IPS-15b (cell line): ENCODE measurements around the gene SHC2.
A peak's percentile ranks its signal among the peaks of the same experiment; 100 is the strongest.
"Not testable (repeated sequence)": the region's sequence is repeated elsewhere in the genome, so short reads cannot be mapped to it uniquely, and the experiment has no call there.

Experiments
- H3K27me3 ChIP-seq: one replicate; pipeline ENCODE4 v1.6.1; 2013; ENCODE audit warnings: low read length; ENCODE audit not compliant: control insufficient read depth, insufficient read depth
- H3K36me3 ChIP-seq: one replicate; pipeline ENCODE4 v1.6.1; 2013; ENCODE audit warnings: low read length; ENCODE audit not compliant: control insufficient read depth, insufficient read depth
- H3K4me1 ChIP-seq: one replicate; pipeline ENCODE4 v1.6.1; 2013; ENCODE audit warnings: mild to moderate bottlenecking, low read length; ENCODE audit not compliant: control insufficient read depth, insufficient read depth
- H3K4me3 ChIP-seq: one replicate; pipeline ENCODE4 v1.5.1; 2013; ENCODE audit warnings: low read depth, low read length
- H3K9ac ChIP-seq: one replicate; pipeline ENCODE4 v1.6.1; 2013; ENCODE audit warnings: low read depth, mild to moderate bottlenecking, low read length
- H3K9me3 ChIP-seq: one replicate; pipeline ENCODE4 v1.6.1; 2013; ENCODE audit warnings: mild to moderate bottlenecking, low read length; ENCODE audit not compliant: control insufficient read depth, insufficient read depth

The SHC2 gene

GRCh38 chr19:391207-391557 is 69.7 kb downstream of the SHC2 start:
- H3K9ac ChIP-seq = no peak overlapping the region
- no peak overlapping the region for H3K4me3 ChIP-seq
- H3K9me3 ChIP-seq = no peaks in the 10 kb centered on the region
- H3K36me3 ChIP-seq = no peaks in the 10 kb centered on the region
- peaks cover 2% of the 10 kb centered on the region for H3K4me1 ChIP-seq
- H3K27me3 ChIP-seq = no peaks in the 10 kb centered on the region

GRCh38 chr19:390386-391206 is 70.2 kb downstream of the SHC2 start:
- no peaks in the 10 kb centered on the region for H3K27me3 ChIP-seq
- no peaks in the 10 kb centered on the region for H3K9me3 ChIP-seq
- no peak overlapping the region for H3K9ac ChIP-seq
- no peaks in the 10 kb centered on the region for H3K36me3 ChIP-seq
- no peak overlapping the region for H3K4me3 ChIP-seq
- peaks cover 6% of the 10 kb centered on the region for H3K4me1 ChIP-seq

GRCh38 chr19:389935-390289 is 70.9 kb downstream of the SHC2 start:
- H3K9me3 ChIP-seq = no peaks in the 10 kb centered on the region
- H3K27me3 ChIP-seq = no peaks in the 10 kb centered on the region
- no peak overlapping the region for H3K4me3 ChIP-seq
- H3K36me3 ChIP-seq = no peaks in the 10 kb centered on the region
- no peak overlapping the region for H3K9ac ChIP-seq
- H3K4me1 ChIP-seq = peaks cover 12% of the 10 kb centered on the region

- H3K36me3 ChIP-seq = no peaks in the 10 kb centered on the region
- H3K4me1 ChIP-seq = peaks cover 15% of the 10 kb centered on the region
- H3K27me3 ChIP-seq = no peaks in the 10 kb centered on the region
- no peak overlapping the region for H3K4me3 ChIP-seq
- no peaks in the 10 kb centered on the region for H3K9me3 ChIP-seq
- H3K9ac ChIP-seq = peak overlapping the region; percentile 47
These were observed 71.4 kb downstream of the SHC2 start for GRCh38 chr19:389255-389934.

GRCh38 chr19:388691-389090 is 72.1 kb downstream of the SHC2 start:
- Histone ChIP-seq H3K36me3 (no peaks in the 10 kb centered on the region), H3K4me3 (no peak overlapping the region), H3K9me3 (no peaks in the 10 kb centered on the region), H3K27me3 (no peaks in the 10 kb centered on the region), H3K4me1 (peaks cover 19% of the 10 kb centered on the region), H3K9ac (no peak overlapping the region)

- Histone ChIP-seq H3K4me3 (peak overlapping the region; percentile 8), H3K9ac (no peak overlapping the region), H3K36me3 (no peaks in the 10 kb centered on the region), H3K4me1 (peaks cover 19% of the 10 kb centered on the region), H3K9me3 (no peaks in the 10 kb centered on the region), H3K27me3 (no peaks in the 10 kb centered on the region)
These were observed 73.1 kb downstream of the SHC2 start for GRCh38 chr19:387777-388176.

- H3K27me3 ChIP-seq, H3K9ac ChIP-seq, H3K4me3 ChIP-seq, H3K9me3 ChIP-seq, H3K36me3 ChIP-seq: not testable (repeated sequence)
- H3K4me1 ChIP-seq = peaks cover 19% of the 10 kb centered on the region
These were observed 74.1 kb downstream of the SHC2 start for GRCh38 chr19:386632-387301.

- not testable (repeated sequence) for H3K9me3 ChIP-seq, H3K9ac ChIP-seq, H3K36me3 ChIP-seq, H3K4me3 ChIP-seq, H3K27me3 ChIP-seq
- H3K4me1 ChIP-seq = peaks cover 19% of the 10 kb centered on the region
These were observed 74.6 kb downstream of the SHC2 start for GRCh38 chr19:386189-386588.

GRCh38 chr19:384799-385169 is 76.0 kb downstream of the SHC2 start:
- Histone ChIP-seq H3K4me3 (peak overlapping the region; percentile 26), H3K9ac (no peak overlapping the region), H3K9me3 (no peaks in the 10 kb centered on the region), H3K4me1 (peaks cover 19% of the 10 kb centered on the region), H3K36me3 (no peaks in the 10 kb centered on the region), H3K27me3 (no peaks in the 10 kb centered on the region)

- peak overlapping the region; percentile 26 for H3K4me3 ChIP-seq
These were observed 76.7 kb downstream of the SHC2 start for GRCh38 chr19:383922-384798.

GRCh38 chr19:383040-383439 is 77.8 kb downstream of the SHC2 start:
- H3K9me3 ChIP-seq = no peaks in the 10 kb centered on the region
- no peaks in the 10 kb centered on the region for H3K27me3 ChIP-seq
- H3K9ac ChIP-seq = no peak overlapping the region
- H3K36me3 ChIP-seq = no peaks in the 10 kb centered on the region
- no peak overlapping the region for H3K4me3 ChIP-seq
- peaks cover 19% of the 10 kb centered on the region for H3K4me1 ChIP-seq

More at GRCh38 chr19:383922-384798, 76.7 kb downstream of the SHC2 start:
- Histone ChIP-seq H3K4me1 (peaks cover 19% of the 10 kb centered on the region), H3K27me3 (no peaks in the 10 kb centered on the region), H3K9me3 (no peaks in the 10 kb centered on the region), H3K36me3 (no peaks in the 10 kb centered on the region), H3K9ac (peak overlapping the region; percentile 57)
